Activated CD8-positive, alpha-beta memory T cell treated with anti-CD3 and anti-CD28 coated beads for 4 hours (primary cell): ENCODE data around the gene SEPHS2.

Source experiments
- DNase-seq, 2 donors: peaks; one replicate each; pipeline ENCODE4 v3.0.0-alpha.2; 2020; ENCODE audit warnings: low read depth in 2 of 2

Gene SEPHS2

GRCh38 chr16:30429678-30430427 lies 15.8 kb downstream of the SEPHS2 start, which contains the start of gene DCTPP1:
TSS of gene DCTPP1 (minus strand) at chr16:30430030. CDS start at chr16:30429980, 50 bp downstream.
- DNase-seq, result peak; percentile 94

- no peak for DNase-seq
These were observed 16.3 kb downstream of the SEPHS2 start for GRCh38 chr16:30429418-30429677.

- DNase-seq, result no peak
These were observed 17.6 kb downstream of the SEPHS2 start for GRCh38 chr16:30428055-30428454.

GRCh38 chr16:30421010-30421409 lies 24.7 kb downstream of the SEPHS2 start:
- no peak for DNase-seq

GRCh38 chr16:30418350-30419181 lies 27.1 kb downstream of the SEPHS2 start:
- DNase-seq, result no peak

GRCh38 chr16:30417529-30418349 lies 27.9 kb downstream of the SEPHS2 start:
- peak; percentile 72 to 77 for DNase-seq

- DNase-seq, result no peak
These were observed 28.8 kb downstream of the SEPHS2 start for GRCh38 chr16:30416624-30417528.

- no peak for DNase-seq
These were observed 29.5 kb downstream of the SEPHS2 start for GRCh38 chr16:30416047-30416603.

GRCh38 chr16:30414159-30414558 lies 31.5 kb downstream of the SEPHS2 start:
- DNase-seq, result no peak

GRCh38 chr16:30413112-30413806 lies 32.4 kb downstream of the SEPHS2 start:
- no peak for DNase-seq

GRCh38 chr16:30409125-30410060 lies 36.3 kb downstream of the SEPHS2 start:
- DNase-seq, result peak; percentile 83 to 92

GRCh38 chr16:30407804-30408534 lies 37.7 kb downstream of the SEPHS2 start:
- DNase-seq, result no peak

GRCh38 chr16:30407102-30407803 lies 38.4 kb downstream of the SEPHS2 start, which contains the start of gene ZNF771:
TSS of gene ZNF771 (plus strand) at chr16:30407606. CDS start at chr16:30408054, 448 bp downstream.
- DNase-seq, result peak; percentile 77 to 85

GRCh38 chr16:30406795-30407101 lies 38.9 kb downstream of the SEPHS2 start:
- DNase-seq, result no peak

GRCh38 chr16:30401768-30402425 lies 43.8 kb downstream of the SEPHS2 start:
- DNase-seq, result no peak

GRCh38 chr16:30399435-30400186 lies 46.1 kb downstream of the SEPHS2 start:
- DNase-seq, result no peak
